GM23248 (cell line): ENCODE results near the gene NBL1.

Source experiments
- EZH2 ChIP-seq: fragments of 200-600 bp; sonication (generic); IDR thresholded peaks from 2 replicates; pipeline ENCODE4 v1.6.1; 2018; ENCODE audit warnings: antibody characterized with exemption, mild to moderate bottlenecking; ENCODE audit not compliant: insufficient read depth, poor library complexity, severe bottlenecking
- EZH2phosphoT487 ChIP-seq: fragments of 200-600 bp; sonication (generic); IDR thresholded peaks from 2 replicates; pipeline ENCODE4 v1.6.1; 2018; ENCODE audit warnings: antibody characterized with exemption, moderate library complexity, mild to moderate bottlenecking, low read depth; ENCODE audit not compliant: insufficient read depth

DNA sequence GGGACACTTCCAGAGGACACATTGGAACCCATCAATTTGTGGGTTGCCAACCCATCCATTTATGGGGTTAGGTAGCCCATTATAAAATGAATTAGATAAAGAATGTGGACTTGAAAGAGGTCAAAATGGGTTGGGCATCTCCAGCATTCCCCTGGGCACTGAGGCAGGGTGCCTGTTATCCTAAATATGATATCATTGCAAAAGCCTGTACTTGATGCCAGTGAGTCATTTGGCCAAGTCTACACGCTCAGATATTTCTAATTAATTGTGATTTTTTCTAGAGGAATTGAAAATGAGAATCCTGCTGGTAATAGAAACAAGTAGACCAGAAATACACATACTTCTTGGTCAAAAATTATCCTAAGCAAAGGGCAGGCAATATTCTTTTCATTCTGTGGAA is 21.9 kb upstream of the NBL1 start:
- TF ChIP-seq EZH2 (no peak), EZH2phosphoT487 (no peak)
